Kidney epithelial cell (primary cell): Measurements from ENCODE around the gene FIS1. TPM values are rescaled to one million over a fixed set of nuclear protein-coding genes. Genes with fewer than 3 reads are reported as not detected.

Experiments used
- DNase-seq: peaks from one replicate; pipeline ENCODE4 v3.0.0-alpha.2; 2010; ENCODE audit warnings: low read depth
- H3K27me3 ChIP-seq: 2 replicates; pipeline ENCODE4 v1.6.0; 2011; ENCODE audit warnings: low read length; ENCODE audit not compliant: control insufficient read depth, insufficient read depth
- H3K36me3 ChIP-seq: 2 replicates; pipeline ENCODE4 v1.5.1; 2011; ENCODE audit warnings: low read length; ENCODE audit not compliant: control insufficient read depth, insufficient read depth
- H3K4me3 ChIP-seq: 2 replicates; pipeline ENCODE4 v1.5.1; 2011; ENCODE audit warnings: low read depth, mild to moderate bottlenecking, control low read depth, low read length
- CTCF ChIP-seq: IDR thresholded peaks from 2 replicates; pipeline ENCODE4 v1.5.1; 2011; ENCODE audit warnings: mild to moderate bottlenecking, moderate library complexity, low read length, control low read depth, inconsistent platforms; ENCODE audit not compliant: insufficient read depth, poor library complexity, severe bottlenecking
- total RNA-seq: library from RNA; depleted of rRNA; stranded (reverse); fragments of >200 nt; gene quantifications from 2 replicates; pipeline ENCODE4 v1.2.3, GENCODE V29; 2015

Gene FIS1
- total RNA-seq, 1 donor from 2014 or later, result 231 TPM

- no peak for DNase-seq
- Histone ChIP-seq H3K27me3 (no peaks in the 10 kb centered on the region), H3K4me3 (no peak overlapping the region), H3K36me3 (no peaks in the 10 kb centered on the region)
- no peak for TF ChIP-seq CTCF
Measured at GRCh38 chr7:101226721-101227120, 18.2 kb downstream of the FIS1 start.

- Histone ChIP-seq H3K4me3 (no peak overlapping the region), H3K36me3 (no peaks in the 10 kb centered on the region), H3K27me3 (no peaks in the 10 kb centered on the region)
- DNase-seq, result no peak
- no peak for TF ChIP-seq CTCF
Measured at GRCh38 chr7:101225650-101226049, 19.2 kb downstream of the FIS1 start.

- no peak for DNase-seq
- no peaks in the 10 kb centered on the region for H3K36me3 ChIP-seq
Measured at GRCh38 chr7:101223528-101223927, 21.4 kb downstream of the FIS1 start.

GRCh38 chr7:101222275-101222830 lies 22.5 kb downstream of the FIS1 start:
- H3K27me3 ChIP-seq, result no peaks in the 10 kb centered on the region
- TF ChIP-seq CTCF, result no peak
- no peak overlapping the region for H3K4me3 ChIP-seq
- no peak for DNase-seq
- no peaks in the 10 kb centered on the region for H3K36me3 ChIP-seq

More at GRCh38 chr7:101223528-101223927, 21.4 kb downstream of the FIS1 start:
- Histone ChIP-seq H3K4me3 (no peak overlapping the region), H3K27me3 (no peaks in the 10 kb centered on the region)
- TF ChIP-seq CTCF, result no peak

GRCh38 chr7:101220295-101220694 lies 24.6 kb downstream of the FIS1 start:
- Histone ChIP-seq H3K27me3 (no peaks in the 10 kb centered on the region), H3K4me3 (no peak overlapping the region), H3K36me3 (no peaks in the 10 kb centered on the region)
- DNase-seq, result no peak
- no peak for TF ChIP-seq CTCF
